H9 (cell line): ENCODE results near the gene AIMP2. TPM values are rescaled to one million over a fixed set of nuclear protein-coding genes. Genes with fewer than 3 reads are reported as not detected.

Experiments used
- DNase-seq: peaks from one replicate; pipeline ENCODE4 v3.0.0-alpha.2; 2017
- H2AFZ ChIP-seq: one replicate; pipeline ENCODE4 v1.6.1; 2013; ENCODE audit warnings: mild to moderate bottlenecking, low read length, control low read depth, moderate library complexity
- H2AK5ac ChIP-seq: 2 replicates; pipeline ENCODE4 v1.6.1; 2013; ENCODE audit warnings: low read length, control low read depth, mixed read lengths; ENCODE audit not compliant: insufficient read length
- H2BK120ac ChIP-seq: one replicate; pipeline ENCODE4 v1.6.1; 2013; ENCODE audit warnings: low read depth, mild to moderate bottlenecking, low read length, control low read depth, inconsistent platforms; ENCODE audit not compliant: poor library complexity, severe bottlenecking
- H2BK12ac ChIP-seq: 2 replicates; pipeline ENCODE4 v1.6.1; 2013; ENCODE audit warnings: low read length, control low read depth, mixed read lengths, low read depth; ENCODE audit not compliant: insufficient read length
- H2BK15ac ChIP-seq: 2 replicates; pipeline ENCODE4 v1.6.1; 2013; ENCODE audit warnings: low read depth, low read length, control low read depth
- H2BK20ac ChIP-seq: one replicate; pipeline ENCODE4 v1.6.1; 2013; ENCODE audit warnings: low read depth, mild to moderate bottlenecking, low read length, control low read depth, inconsistent platforms; ENCODE audit not compliant: poor library complexity, severe bottlenecking
- H2BK5ac ChIP-seq: 2 replicates; pipeline ENCODE4 v1.6.1; 2013; ENCODE audit warnings: low read length, control low read depth, mixed read lengths; ENCODE audit not compliant: insufficient read length
- H3K14ac ChIP-seq: 2 replicates; pipeline ENCODE4 v1.6.1; 2013; ENCODE audit warnings: low read length, control low read depth; ENCODE audit not compliant: insufficient read depth
- H3K18ac ChIP-seq: 2 replicates; pipeline ENCODE4 v1.6.1; 2013; ENCODE audit warnings: low read depth, mild to moderate bottlenecking, mixed read lengths, low read length, control low read depth; ENCODE audit not compliant: insufficient read length
- H3K23ac ChIP-seq: 2 replicates; pipeline ENCODE4 v1.6.1; 2013; ENCODE audit warnings: low read length, control low read depth, mixed read lengths, low read depth; ENCODE audit not compliant: insufficient read length
- H3K23me2 ChIP-seq: 2 replicates; pipeline ENCODE4 v1.6.1; 2013; ENCODE audit warnings: low read depth, mild to moderate bottlenecking, mixed read lengths, low read length, control low read depth; ENCODE audit not compliant: insufficient read length, poor library complexity, severe bottlenecking
- H3K27ac ChIP-seq: 2 replicates; pipeline ENCODE4 v1.5.1; 2013; ENCODE audit warnings: low read length, control low read depth, mixed read lengths, low read depth; ENCODE audit not compliant: insufficient read length
- H3K27me3 ChIP-seq: 2 replicates; pipeline ENCODE4 v1.6.1; 2013; ENCODE audit warnings: low read length, control low read depth, inconsistent platforms; ENCODE audit not compliant: insufficient read depth
- H3K4ac ChIP-seq: 2 replicates; pipeline ENCODE4 v1.6.1; 2013; ENCODE audit warnings: low read depth, mild to moderate bottlenecking, control low read depth, inconsistent platforms, low read length, moderate library complexity
- H3K4me1 ChIP-seq: 2 replicates; pipeline ENCODE4 v1.6.1; 2013; ENCODE audit warnings: low read length, control low read depth, inconsistent platforms; ENCODE audit not compliant: insufficient read depth
- H3K4me2 ChIP-seq: 2 replicates; pipeline ENCODE4 v1.6.1; 2013; ENCODE audit warnings: low read length, control low read depth, mixed read lengths; ENCODE audit not compliant: insufficient read length, insufficient read depth
- H3K56ac ChIP-seq: 2 replicates; pipeline ENCODE4 v1.6.1; 2013; ENCODE audit warnings: low read depth, mild to moderate bottlenecking, mixed read lengths, low read length, control low read depth; ENCODE audit not compliant: insufficient read length
- H3K79me1 ChIP-seq: 2 replicates; pipeline ENCODE4 v1.6.1; 2013; ENCODE audit warnings: low read depth, mild to moderate bottlenecking, moderate library complexity, low read length, control low read depth, inconsistent platforms; ENCODE audit not compliant: insufficient read depth, poor library complexity, severe bottlenecking
- H3K79me2 ChIP-seq: 2 replicates; pipeline ENCODE4 v1.6.1; 2013; ENCODE audit warnings: low read length, control low read depth, inconsistent platforms; ENCODE audit not compliant: insufficient read depth
- H3K9ac ChIP-seq: 2 replicates; pipeline ENCODE4 v1.6.1; 2013; ENCODE audit warnings: low read length, control low read depth, mixed read lengths; ENCODE audit not compliant: insufficient read length; ENCODE audit errors: extremely low read depth
- H3K9me3 ChIP-seq: one replicate; pipeline ENCODE4 v1.6.1; 2013; ENCODE audit warnings: low read depth, low read length, inconsistent platforms; ENCODE audit not compliant: control insufficient read depth
- H3T11ph ChIP-seq: one replicate; pipeline ENCODE4 v1.6.1; 2013; ENCODE audit warnings: mild to moderate bottlenecking, low read length, control low read depth, inconsistent platforms
- H4K20me1 ChIP-seq: one replicate; pipeline ENCODE4 v1.6.1; 2013; ENCODE audit not compliant: control insufficient read depth, insufficient read length, insufficient read depth
- H4K5ac ChIP-seq: 2 replicates; pipeline ENCODE4 v1.6.1; 2013; ENCODE audit warnings: low read depth, mild to moderate bottlenecking, mixed read lengths, low read length, control low read depth; ENCODE audit not compliant: insufficient read length
- H4K8ac ChIP-seq: replicated peaks from 2 replicates; pipeline ENCODE4 v1.6.1; 2013; ENCODE audit warnings: low read length, control low read depth, mixed read lengths, low read depth; ENCODE audit not compliant: insufficient read length
- H4K91ac ChIP-seq: 2 replicates; pipeline ENCODE4 v1.6.1; 2013; ENCODE audit warnings: low read depth, mild to moderate bottlenecking, moderate library complexity, mixed read lengths, low read length, control low read depth; ENCODE audit not compliant: insufficient read length
- H3K27ac Mint-ChIP-seq, 3 experiments: 2 replicates in 2 of 3; 3 replicates in 1 of 3; pipeline ENCODE4 v1.8.0; 2020 to 2021; ENCODE audit warnings: mixed read lengths in 3 of 3, mild to moderate bottlenecking in 1 of 3, moderate library complexity in 1 of 3
- H3K27me3 Mint-ChIP-seq: 2 replicates; pipeline ENCODE4 v1.8.0; 2021; ENCODE audit warnings: low read depth, mild to moderate bottlenecking, moderate library complexity, mixed read lengths
- H3K36me3 Mint-ChIP-seq, 3 experiments: 2 replicates in 2 of 3; 3 replicates in 1 of 3; pipeline ENCODE4 v1.8.0; 2020 to 2021; ENCODE audit warnings: low read depth in 3 of 3, mixed read lengths in 3 of 3; ENCODE audit not compliant: insufficient read depth in 1 of 3
- H3K4me1 Mint-ChIP-seq, 2 experiments: 2 replicates each; pipeline ENCODE4 v1.8.0; 2020; ENCODE audit warnings: mixed read lengths in 2 of 2
- H3K4me3 Mint-ChIP-seq, 2 experiments: 2 replicates in 1 of 2; 3 replicates in 1 of 2; pipeline ENCODE4 v1.8.0; 2020 to 2021; ENCODE audit warnings: mild to moderate bottlenecking in 2 of 2, mixed read lengths in 2 of 2, moderate library complexity in 1 of 2
- H3K9me3 Mint-ChIP-seq, 2 experiments: 2 replicates in 1 of 2; 3 replicates in 1 of 2; pipeline ENCODE4 v1.8.0; 2020; ENCODE audit warnings: mild to moderate bottlenecking in 2 of 2, mixed read lengths in 2 of 2, moderate library complexity in 1 of 2
- CTCF ChIP-seq: fragments of 200-600 bp; sonication (generic); conservative IDR thresholded peaks from 3 replicates; pipeline ENCODE4 v1.8.0; 2021; ENCODE audit warnings: antibody characterized with exemption, mild to moderate bottlenecking
- WGBS: extraction: QIAGEN DNeasy Blood & Tissue Kit; methylation state at CpG from one replicate; pipeline ENCODE4 v1.1.7; 2013; ENCODE audit warnings: missing lambda C conversion rate, low lambda C conversion rate, mixed read lengths; ENCODE audit not compliant: insufficient read length; ENCODE audit errors: extremely low coverage; 5-methylcytosine and 5-hydroxymethylcytosine counted together
- total RNA-seq: library from RNA; stranded (reverse); gene quantifications from 2 replicates; pipeline ENCODE4 v1.2.1, GENCODE V29; 2021

AIMP2 gene
- total RNA-seq, 1 experiment from 2014 or later: 78.2 TPM

GRCh38 chr7:6071406-6071805 is 62.3 kb downstream of the AIMP2 start:
- no peak overlapping the region for H3K27ac Mint-ChIP-seq
- Histone ChIP-seq H2AK5ac (no peak overlapping the region), H2BK20ac (no peak overlapping the region), H3K4me1 (no peaks in the 10 kb centered on the region), H3K18ac (no peak overlapping the region), H2BK5ac (no peak overlapping the region), H3T11ph (no peak overlapping the region), H4K91ac (no peak overlapping the region), H3K79me1 (no peaks in the 10 kb centered on the region), H2AFZ (no peak overlapping the region), H2BK120ac (no peak overlapping the region), H2BK15ac (no peak overlapping the region), H4K5ac (no peak overlapping the region), H3K4me2 (no peak overlapping the region), H3K9ac (no peak overlapping the region), H2BK12ac (no peak overlapping the region), H3K4ac (no peak overlapping the region), H3K27ac (no peak overlapping the region), H3K56ac (no peak overlapping the region), H3K23ac (no peak overlapping the region), H3K27me3 (no peaks in the 10 kb centered on the region), H3K14ac (no peak overlapping the region), H3K9me3 (no peaks in the 10 kb centered on the region), H4K20me1 (no peaks in the 10 kb centered on the region), H4K8ac (no peak overlapping the region), H3K23me2 (no peaks in the 10 kb centered on the region), H3K79me2 (no peaks in the 10 kb centered on the region)
- no peak for TF ChIP-seq CTCF
- no CpG with 5 or more reads among the region's 3 CpGs for WGBS
- H3K9me3 Mint-ChIP-seq: no peaks in the 10 kb centered on the region
- no peaks in the 10 kb centered on the region for H3K4me1 Mint-ChIP-seq
- H3K36me3 Mint-ChIP-seq: no peaks in the 10 kb centered on the region
- H3K27me3 Mint-ChIP-seq: no peaks in the 10 kb centered on the region
- no peak for DNase-seq
- H3K4me3 Mint-ChIP-seq: no peak overlapping the region

Other genes starting within 250 kb of the AIMP2 start
- 29.9 and 30.2 TPM in 2 replicates for gene RNF216, start 227.6 kb upstream of the AIMP2 start, total RNA-seq
- gene OCM, start 128.5 kb upstream of the AIMP2 start, total RNA-seq: not detected in 2 replicates
- 139 and 146 TPM in 2 replicates for gene CCZ1, start 110.5 kb upstream of the AIMP2 start, total RNA-seq
- 0.63 and 1.1 TPM in 2 replicates for gene RSPH10B, start 38.6 kb upstream of the AIMP2 start, total RNA-seq
- gene PMS2, start 223 bp upstream of the AIMP2 start, total RNA-seq: 17.1 and 18.4 TPM in 2 replicates
- gene ANKRD61, start 22.1 kb downstream of the AIMP2 start, total RNA-seq: 0.24 TPM in 1 of 2 replicates, not detected in the other
- gene EIF2AK1, start 49.9 kb downstream of the AIMP2 start, total RNA-seq: 107 and 112 TPM in 2 replicates
- 16.9 and 17.6 TPM in 2 replicates for gene USP42, start 95.7 kb downstream of the AIMP2 start, total RNA-seq